Measurements from ENCODE around the gene FAM111B.
A peak's percentile ranks its signal among the peaks of the same experiment; 100 is the strongest.

Gene FAM111B

GRCh38 chr11:59171508-59172322 is 64.7 kb downstream of the FAM111B start, which contains the start of gene DTX4:
Gene DTX4, plus strand, starts transcription at chr11:59172132. Its CDS starts 464 bp downstream, at chr11:59172596.
- Mint-ChIP-seq H3K36me3 (peaks cover 1% of the 10 kb centered on the region), H3K27me3 (no peaks in the 10 kb centered on the region)

GRCh38 chr11:59172345-59173079 is 65.5 kb downstream of the FAM111B start:
- ATAC-seq, result peak; percentile 66
- Mint-ChIP-seq H3K36me3 (peaks cover 9% of the 10 kb centered on the region), H3K27me3 (no peaks in the 10 kb centered on the region), H3K9me3 (no peaks in the 10 kb centered on the region), H3K4me1 (peaks cover 29% of the 10 kb centered on the region), H3K27ac (peak overlapping the region; percentile 78), H3K4me3 (peak overlapping the region; percentile 83)

More at GRCh38 chr11:59171508-59172322, 64.7 kb downstream of the FAM111B start, which contains the start of gene DTX4:
- Mint-ChIP-seq H3K4me3 (peak within 1 kb of the TSS; percentile 83), H3K9me3 (no peaks in the 10 kb centered on the region), H3K4me1 (peaks cover 29% of the 10 kb centered on the region), H3K27ac (peak within 1 kb of the TSS; percentile 78)
- peak; percentile 89 for ATAC-seq

- H3K27ac Mint-ChIP-seq, result peak overlapping the region; percentile 78
- H3K9me3 Mint-ChIP-seq, result no peaks in the 10 kb centered on the region
- peak overlapping the region; percentile 83 for H3K4me3 Mint-ChIP-seq
- H3K27me3 Mint-ChIP-seq, result no peaks in the 10 kb centered on the region
- ATAC-seq, result no peak
- H3K36me3 Mint-ChIP-seq, result peaks cover 17% of the 10 kb centered on the region
- peaks cover 29% of the 10 kb centered on the region for H3K4me1 Mint-ChIP-seq
These were observed 66.3 kb downstream of the FAM111B start for GRCh38 chr11:59173080-59173963.

- no peak for ATAC-seq
- Mint-ChIP-seq H3K4me3 (no peak overlapping the region), H3K27me3 (no peaks in the 10 kb centered on the region)
These were observed 67.1 kb downstream of the FAM111B start for GRCh38 chr11:59173964-59174663.

GRCh38 chr11:59174664-59175033 is 67.6 kb downstream of the FAM111B start:
- Mint-ChIP-seq H3K4me1 (peaks cover 29% of the 10 kb centered on the region), H3K27ac (no peak overlapping the region), H3K9me3 (peaks cover 8% of the 10 kb centered on the region), H3K27me3 (no peaks in the 10 kb centered on the region), H3K4me3 (no peak overlapping the region), H3K36me3 (peaks cover 28% of the 10 kb centered on the region)
- ATAC-seq, result no peak

More at GRCh38 chr11:59173964-59174663, 67.1 kb downstream of the FAM111B start:
- Mint-ChIP-seq H3K36me3 (peaks cover 23% of the 10 kb centered on the region), H3K9me3 (peaks cover 3% of the 10 kb centered on the region), H3K4me1 (peaks cover 29% of the 10 kb centered on the region), H3K27ac (peak overlapping the region; percentile 78)

- no peaks in the 10 kb centered on the region for H3K27me3 Mint-ChIP-seq
- peaks cover 10% of the 10 kb centered on the region for H3K9me3 Mint-ChIP-seq
- H3K4me1 Mint-ChIP-seq, result peaks cover 29% of the 10 kb centered on the region
- H3K4me3 Mint-ChIP-seq, result no peak overlapping the region
- H3K27ac Mint-ChIP-seq, result peak overlapping the region; percentile 21
- peaks cover 33% of the 10 kb centered on the region for H3K36me3 Mint-ChIP-seq
- no peak for ATAC-seq
These were observed 68.1 kb downstream of the FAM111B start for GRCh38 chr11:59175091-59175501.

GRCh38 chr11:59176330-59176729 is 69.3 kb downstream of the FAM111B start:
- Mint-ChIP-seq H3K27me3 (no peaks in the 10 kb centered on the region), H3K4me1 (peaks cover 29% of the 10 kb centered on the region), H3K4me3 (no peak overlapping the region), H3K36me3 (peaks cover 33% of the 10 kb centered on the region), H3K9me3 (peaks cover 10% of the 10 kb centered on the region), H3K27ac (no peak overlapping the region)
- no peak for ATAC-seq
